ENCODE data around the gene PRDX2.
"Not testable (repeated sequence)": the region's sequence is repeated elsewhere in the genome, so short reads cannot be mapped to it uniquely, and the experiment has no call there.

PRDX2 gene

GRCh38 chr19:12801466-12802266, at the start of gene PRDX2, which contains the start of gene THSD8:
PRDX2 (minus strand) TSS chr19:12801800; CDS start chr19:12801261, 539 bp downstream.
THSD8 (plus strand) TSS chr19:12802069; CDS start chr19:12802072, 3 bp downstream.
- DNase-seq (ENCODE audit: low spot score) = peak; percentile 87
- TF ChIP-seq CTCF (IDR thresholded peaks at IDR 0.05; ENCODE audit: extremely low read depth, missing control alignments) = no peak

- peak; percentile 94 for DNase-seq (ENCODE audit: low spot score)
- TF ChIP-seq CTCF (IDR thresholded peaks at IDR 0.05; ENCODE audit: extremely low read depth, missing control alignments) = peak; percentile 100
Measured at GRCh38 chr19:12847159-12848139, 45.8 kb upstream of the PRDX2 start.

- not testable (repeated sequence) for DNase-seq (ENCODE audit: low spot score)
Measured at GRCh38 chr19:12846613-12847012, 45.0 kb upstream of the PRDX2 start.

GRCh38 chr19:12843999-12844732, 42.6 kb upstream of the PRDX2 start:
- TF ChIP-seq CTCF (IDR thresholded peaks at IDR 0.05; ENCODE audit: extremely low read depth, missing control alignments) = no peak
- DNase-seq (ENCODE audit: low spot score) = no peak

- DNase-seq (ENCODE audit: low spot score) = no peak
- no peak for TF ChIP-seq CTCF (IDR thresholded peaks at IDR 0.05; ENCODE audit: extremely low read depth, missing control alignments)
Measured at GRCh38 chr19:12843328-12843727, 41.7 kb upstream of the PRDX2 start.

GRCh38 chr19:12842511-12842910, 40.9 kb upstream of the PRDX2 start:
- no peak for TF ChIP-seq CTCF (IDR thresholded peaks at IDR 0.05; ENCODE audit: extremely low read depth, missing control alignments)
- DNase-seq (ENCODE audit: low spot score) = no peak

GRCh38 chr19:12841094-12841493, 39.5 kb upstream of the PRDX2 start:
- no peak for TF ChIP-seq CTCF (IDR thresholded peaks at IDR 0.05; ENCODE audit: extremely low read depth, missing control alignments)
- no peak for DNase-seq (ENCODE audit: low spot score)
